T-helper 22 cell (primary cell): Measurements from ENCODE around the gene SLC49A3.
"Not testable (repeated sequence)": the region's sequence is repeated elsewhere in the genome, so short reads cannot be mapped to it uniquely, and the experiment has no call there.

Experiments used
- DNase-seq: peaks from one replicate; pipeline ENCODE4 v3.0.0-alpha.2; 2020; ENCODE audit warnings: low read depth

The SLC49A3 gene

GRCh38 chr4:654503-654845 lies 34.5 kb downstream of the SLC49A3 start:
- DNase-seq = no peak

- DNase-seq = no peak
Measured at GRCh38 chr4:653831-654502, 35.0 kb downstream of the SLC49A3 start.

GRCh38 chr4:653080-653821 lies 35.7 kb downstream of the SLC49A3 start:
- no peak for DNase-seq

- DNase-seq = no peak
Measured at GRCh38 chr4:651884-652642, 36.9 kb downstream of the SLC49A3 start.

- no peak for DNase-seq
Measured at GRCh38 chr4:650951-651883, 37.7 kb downstream of the SLC49A3 start.

GRCh38 chr4:650461-650860 lies 38.5 kb downstream of the SLC49A3 start:
- DNase-seq = no peak

- no peak for DNase-seq
Measured at GRCh38 chr4:649751-650310, 39.1 kb downstream of the SLC49A3 start.

- no peak for DNase-seq
Measured at GRCh38 chr4:649293-649625, 39.7 kb downstream of the SLC49A3 start.

- DNase-seq = no peak
Measured at GRCh38 chr4:648579-649292, 40.2 kb downstream of the SLC49A3 start.

GRCh38 chr4:647481-647880 lies 41.5 kb downstream of the SLC49A3 start:
- DNase-seq = no peak

GRCh38 chr4:646460-646859 lies 42.5 kb downstream of the SLC49A3 start:
- DNase-seq = no peak

- DNase-seq = not testable (repeated sequence)
Measured at GRCh38 chr4:642366-642765, 46.6 kb downstream of the SLC49A3 start.

GRCh38 chr4:637536-638280 lies 51.2 kb downstream of the SLC49A3 start:
- DNase-seq = no peak

GRCh38 chr4:636628-637159 lies 52.3 kb downstream of the SLC49A3 start:
- no peak for DNase-seq

- no peak for DNase-seq
Measured at GRCh38 chr4:635851-636627, 52.9 kb downstream of the SLC49A3 start.

- not testable (repeated sequence) for DNase-seq
Measured at GRCh38 chr4:635066-635835, 53.7 kb downstream of the SLC49A3 start.

- DNase-seq = no peak
Measured at GRCh38 chr4:634599-634985, 54.4 kb downstream of the SLC49A3 start.

- no peak for DNase-seq
Measured at GRCh38 chr4:633976-634598, 54.9 kb downstream of the SLC49A3 start.
